HG02981 (cell line): ENCODE measurements around the gene TRMT1L.

Experiments used
- ATAC-seq: cut with Tn5 transposase; IDR thresholded peaks from one replicate; pipeline ENCODE4 v1.9.1; 2021; ENCODE audit warnings: mild to moderate bottlenecking, moderate library complexity; ENCODE audit not compliant: unreplicated experiment

The TRMT1L gene

DNA sequence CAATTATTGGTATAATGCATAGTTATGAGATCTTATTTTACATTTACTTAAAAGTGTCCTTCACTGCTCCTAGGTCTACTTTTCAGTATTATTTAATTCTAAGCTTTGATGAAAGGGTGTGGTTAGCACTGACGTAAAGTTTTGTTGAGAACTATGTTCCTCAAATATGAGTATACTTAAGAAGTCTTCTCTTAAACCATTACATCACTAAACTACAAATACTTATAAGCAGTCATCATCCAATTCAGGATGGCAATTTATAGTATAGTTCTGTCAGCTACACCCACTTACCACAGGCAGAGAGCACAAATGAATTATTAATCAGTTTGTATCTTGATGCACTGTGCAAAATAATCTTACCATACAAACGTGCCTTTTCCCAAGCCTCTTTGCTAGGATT lies 27.0 kb downstream of the TRMT1L start:
- no peak for ATAC-seq

DNA sequence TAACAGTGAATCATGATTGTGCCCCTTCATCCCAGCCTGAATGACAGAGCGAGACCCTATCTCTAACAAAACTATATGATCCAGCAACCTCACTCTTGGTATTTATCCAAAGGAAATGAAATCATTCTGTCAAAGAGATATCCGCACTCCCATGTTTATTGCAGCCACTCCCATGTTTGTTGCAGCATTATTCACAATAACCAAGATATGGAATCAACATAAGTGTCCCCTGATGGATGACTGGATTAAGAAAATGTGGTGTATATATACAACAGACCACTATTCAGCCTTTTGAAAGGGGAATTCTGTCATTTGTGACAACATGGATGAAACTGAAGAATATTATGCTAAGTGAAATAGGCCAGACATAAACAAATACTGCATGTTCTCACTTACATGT lies 44.4 kb downstream of the TRMT1L start:
- no peak for ATAC-seq

DNA sequence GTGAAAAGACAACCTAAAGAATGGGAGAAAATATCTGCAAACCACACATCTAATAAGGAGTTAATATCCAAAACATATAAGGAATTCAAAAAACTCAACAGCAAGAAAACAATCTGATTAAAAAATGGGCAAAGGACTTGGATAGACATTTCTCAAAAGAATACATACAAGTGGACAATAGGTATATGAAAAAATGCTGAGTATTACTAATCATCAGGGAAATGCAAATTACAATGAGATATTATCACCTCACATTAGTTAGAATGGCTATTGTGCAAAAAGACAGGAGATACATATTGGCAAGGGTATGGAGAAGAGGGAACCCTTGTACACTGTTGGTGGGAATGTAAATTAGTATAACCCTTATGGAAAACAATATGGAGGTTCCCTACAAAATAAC lies 44.9 kb downstream of the TRMT1L start:
- ATAC-seq = no peak

DNA sequence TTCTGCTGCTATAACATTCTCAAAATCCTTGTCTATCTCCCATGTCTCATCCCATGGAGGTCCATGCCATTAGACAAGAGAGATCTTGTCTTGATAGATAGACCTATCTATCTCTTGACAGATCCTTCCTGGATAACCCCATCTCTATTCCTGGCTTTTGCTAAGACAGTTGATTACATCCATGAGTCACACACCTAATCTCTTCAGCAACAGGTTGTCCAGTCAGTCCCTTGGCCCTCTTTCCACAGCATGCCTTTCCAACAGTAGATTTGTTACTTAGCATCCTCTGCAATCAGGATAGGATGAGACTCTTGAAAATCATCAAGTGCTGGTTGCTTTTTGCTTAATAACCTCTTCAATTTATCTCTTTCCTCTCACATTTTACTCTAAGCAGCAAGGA lies 46.6 kb downstream of the TRMT1L start:
- ATAC-seq = no peak

DNA sequence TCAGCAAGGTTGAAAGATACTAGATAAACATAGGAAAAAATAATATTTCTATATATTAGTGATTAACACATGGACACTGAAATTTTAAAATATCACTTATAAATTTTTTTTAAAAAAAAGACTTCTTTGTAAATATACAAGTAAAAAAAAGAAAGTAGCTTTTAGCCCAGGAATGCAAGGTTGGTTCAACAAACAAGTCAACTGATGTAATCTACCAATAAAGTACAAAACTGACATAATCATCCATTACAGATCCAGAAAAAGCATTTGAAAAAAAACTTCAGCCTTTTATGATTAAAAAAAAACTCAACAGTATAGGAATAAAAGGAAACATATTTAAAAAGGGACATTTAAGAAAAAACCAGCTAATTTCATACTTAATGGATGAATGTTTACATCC lies 48.4 kb downstream of the TRMT1L start:
- no peak for ATAC-seq

DNA sequence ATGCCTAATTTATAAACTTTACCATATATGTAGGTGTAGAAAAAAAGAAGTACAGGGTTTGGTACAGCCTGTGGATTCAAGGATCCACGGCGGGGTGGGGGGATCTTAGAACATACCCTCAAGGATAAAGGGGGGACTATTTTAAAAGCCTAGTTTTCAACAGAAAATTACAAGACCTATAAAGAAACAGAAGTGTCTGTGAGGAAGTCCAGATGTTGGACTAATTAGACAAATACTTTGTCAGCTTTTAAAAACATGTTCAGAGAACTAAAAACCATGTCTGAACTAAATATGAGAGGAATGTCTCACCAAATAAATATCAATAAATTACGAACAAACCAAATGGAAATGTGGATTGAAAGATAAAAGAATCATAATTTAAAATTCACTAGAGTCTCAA lies 51.6 kb downstream of the TRMT1L start:
- ATAC-seq = no peak

DNA sequence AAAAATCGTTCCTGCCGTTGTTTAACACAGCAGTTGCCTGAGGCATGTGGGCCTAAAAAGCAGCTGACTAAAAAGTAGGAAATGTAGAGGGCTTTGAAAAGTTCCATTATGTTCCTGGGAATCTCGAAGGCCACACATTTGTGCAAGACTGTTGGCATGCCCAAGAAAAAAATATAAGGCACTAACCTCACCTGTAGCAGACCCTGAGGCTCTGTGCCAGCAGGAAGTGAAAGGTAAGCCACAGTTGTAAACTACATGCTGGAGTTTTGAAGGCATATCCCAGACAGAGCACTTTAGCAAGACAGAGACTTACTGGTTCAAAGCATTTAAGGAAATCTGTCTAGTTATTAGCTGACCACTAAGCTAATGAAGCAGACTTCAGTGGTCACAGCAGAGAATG lies 52.7 kb downstream of the TRMT1L start:
- no peak for ATAC-seq

DNA sequence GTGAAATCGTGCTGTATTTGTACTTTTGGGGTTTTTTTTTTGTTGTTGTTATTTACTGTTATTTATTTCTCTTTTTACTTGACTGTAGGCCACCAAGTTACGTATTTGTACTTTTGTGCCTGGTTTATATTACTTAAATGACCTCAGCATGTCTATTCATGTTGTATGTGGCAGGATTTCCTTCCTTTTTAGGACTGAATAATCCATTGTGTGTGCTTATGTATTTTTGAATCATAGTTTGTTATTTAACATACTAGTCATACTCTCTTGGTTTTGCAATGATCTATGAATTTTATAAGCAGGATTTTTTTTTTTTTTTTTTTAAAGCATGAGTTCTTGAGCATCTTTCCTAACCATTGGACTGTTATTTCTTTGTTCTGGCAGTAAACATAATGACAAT lies 60.2 kb downstream of the TRMT1L start:
- no peak for ATAC-seq

DNA sequence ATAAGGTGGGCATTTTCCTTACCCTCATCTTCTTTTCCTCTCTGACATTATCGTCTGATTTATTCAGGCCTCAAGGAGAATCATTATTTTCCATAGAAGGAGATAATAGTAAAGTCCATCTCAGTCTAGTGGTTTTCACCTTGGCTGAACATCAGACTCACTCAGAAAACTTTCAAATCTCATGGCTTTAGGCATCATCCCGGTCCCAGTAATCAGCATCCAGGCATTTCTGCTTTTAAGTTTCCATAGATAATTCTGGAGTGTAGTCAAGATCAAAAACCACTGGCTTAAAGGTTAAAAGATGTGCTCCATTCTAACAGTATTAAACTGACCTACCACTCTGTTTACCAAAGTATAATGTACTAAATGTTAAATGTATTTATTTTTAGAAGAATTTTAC lies 62.0 kb downstream of the TRMT1L start:
- ATAC-seq = no peak

DNA sequence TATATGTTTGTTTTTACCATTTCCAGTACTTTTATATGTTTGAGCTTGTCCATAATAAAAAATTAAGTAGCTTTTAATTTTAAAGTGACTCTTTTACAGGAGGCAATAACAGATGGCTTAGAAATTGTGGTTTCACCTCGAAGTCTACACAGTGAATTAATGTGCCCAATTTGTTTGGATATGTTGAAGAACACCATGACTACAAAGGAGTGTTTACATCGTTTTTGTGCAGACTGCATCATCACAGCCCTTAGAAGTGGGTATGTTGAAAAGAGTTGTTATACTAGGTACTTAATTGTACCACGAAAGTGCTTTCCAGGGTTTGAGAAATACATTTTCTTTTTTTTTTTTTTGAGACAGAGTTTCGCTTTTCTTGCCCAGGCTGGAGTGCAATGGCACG lies 65.3 kb downstream of the TRMT1L start:
- no peak for ATAC-seq

DNA sequence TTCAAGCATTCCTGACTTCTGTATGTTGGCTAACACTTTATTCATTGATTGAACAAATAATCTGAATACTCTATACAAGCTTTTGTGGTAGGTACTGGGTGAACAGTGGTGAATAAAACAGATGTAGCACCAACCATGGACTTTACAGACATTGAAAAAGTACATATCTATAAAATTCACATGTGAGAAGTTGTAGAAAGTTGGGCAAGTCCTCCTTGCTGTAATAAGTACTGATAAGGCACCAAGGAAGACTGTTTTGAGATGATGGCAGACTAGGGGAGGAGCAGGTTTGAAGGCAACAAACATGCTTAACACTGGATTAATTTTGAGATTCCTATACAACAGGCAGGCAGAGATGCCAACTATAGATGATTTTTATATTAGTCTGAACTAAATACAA lies 69.0 kb downstream of the TRMT1L start:
- ATAC-seq = no peak

DNA sequence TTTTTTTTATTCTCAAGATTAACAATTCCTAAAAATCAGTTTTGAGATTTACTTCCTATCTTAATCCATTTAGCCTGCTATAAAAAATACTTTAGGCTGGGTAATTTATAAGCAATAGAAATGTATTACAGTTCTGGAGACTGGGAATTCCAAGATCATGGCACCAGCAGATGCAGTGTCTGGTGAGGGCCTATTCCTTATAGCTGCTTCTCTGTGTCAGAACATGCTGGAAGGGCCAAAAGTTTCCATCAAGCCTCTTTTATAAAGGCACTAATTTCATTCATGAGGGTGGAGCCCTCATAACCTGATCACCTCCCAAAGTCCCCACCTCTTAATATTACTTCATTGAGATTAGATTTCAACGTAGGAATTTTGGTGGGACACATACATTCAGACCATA lies 69.7 kb downstream of the TRMT1L start:
- no peak for ATAC-seq

DNA sequence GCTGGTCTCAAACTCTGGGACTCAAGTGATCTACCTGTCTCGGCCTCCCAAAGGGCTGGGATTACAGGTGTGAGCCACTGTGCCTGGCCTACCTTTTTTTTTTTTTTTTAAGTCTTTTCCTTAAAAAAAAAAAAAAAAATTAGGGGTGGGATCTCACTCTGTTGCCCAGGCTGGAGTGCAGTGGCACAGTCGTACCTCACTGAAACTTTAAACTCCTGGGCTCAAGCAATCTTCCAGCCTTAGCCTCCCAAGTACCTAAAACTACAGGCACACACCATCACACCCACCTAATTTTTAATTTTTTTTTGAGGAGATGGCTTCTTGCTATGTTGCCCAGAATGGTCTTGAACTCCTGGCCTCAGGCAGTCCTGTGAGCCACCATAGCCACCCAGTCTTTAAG lies 72.9 kb downstream of the TRMT1L start:
- no peak for ATAC-seq

DNA sequence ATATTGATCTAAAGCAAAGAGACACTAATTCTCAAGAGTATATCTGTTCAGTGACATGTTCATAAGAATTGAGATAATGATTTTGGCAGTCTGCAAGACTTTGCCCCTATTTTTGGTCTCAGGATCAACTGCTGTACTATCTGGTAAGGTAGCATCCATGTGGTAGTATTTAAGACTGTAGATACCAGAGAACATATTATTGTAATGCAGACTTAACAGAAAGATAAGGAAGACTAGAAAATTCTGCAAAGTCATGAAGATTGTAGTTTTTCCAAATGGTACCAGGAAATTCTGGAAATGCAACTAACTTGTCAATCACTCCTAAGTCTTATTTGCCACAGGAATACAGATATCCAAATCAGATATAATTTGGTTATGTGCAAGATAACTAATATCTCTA lies 76.3 kb downstream of the TRMT1L start:
- ATAC-seq = no peak

DNA sequence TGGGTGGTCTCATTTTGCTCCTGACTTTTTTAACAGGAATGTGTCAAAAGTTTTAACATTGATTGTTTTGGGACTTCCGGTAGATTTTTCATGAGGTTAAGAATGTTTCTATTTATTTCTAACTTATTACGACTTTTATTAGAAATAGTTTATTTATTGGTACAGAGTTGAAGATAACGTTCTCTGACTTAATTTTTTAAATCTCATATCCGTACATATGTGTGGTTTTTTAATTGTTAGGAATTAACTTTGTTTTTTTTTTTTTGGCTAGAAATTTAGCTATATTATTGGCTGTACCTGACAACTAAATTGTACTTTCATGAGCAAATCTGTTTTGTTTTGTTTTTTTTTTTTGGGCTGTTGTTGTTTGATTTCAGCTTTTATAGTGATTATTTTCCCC lies 79.4 kb downstream of the TRMT1L start:
- no peak for ATAC-seq

DNA sequence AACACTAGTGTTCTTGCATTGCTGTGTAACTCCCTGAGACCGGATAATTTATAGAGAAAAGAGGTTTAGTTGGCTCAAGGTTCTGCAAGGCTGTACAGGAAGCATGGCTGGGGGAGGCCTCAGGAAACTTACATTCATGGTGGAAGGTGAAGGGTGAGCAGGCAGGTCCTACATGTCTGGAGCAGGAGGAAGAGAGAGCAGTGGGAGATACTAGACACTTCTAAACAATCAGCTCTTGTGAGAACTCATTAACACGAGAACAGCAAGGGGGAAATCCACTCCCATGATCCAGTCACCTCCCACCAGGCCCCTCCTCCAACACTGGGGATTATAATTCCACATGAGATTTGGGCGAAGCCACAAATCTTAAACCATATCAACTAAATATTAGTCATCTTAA lies 81.3 kb downstream of the TRMT1L start:
- no peak for ATAC-seq

DNA sequence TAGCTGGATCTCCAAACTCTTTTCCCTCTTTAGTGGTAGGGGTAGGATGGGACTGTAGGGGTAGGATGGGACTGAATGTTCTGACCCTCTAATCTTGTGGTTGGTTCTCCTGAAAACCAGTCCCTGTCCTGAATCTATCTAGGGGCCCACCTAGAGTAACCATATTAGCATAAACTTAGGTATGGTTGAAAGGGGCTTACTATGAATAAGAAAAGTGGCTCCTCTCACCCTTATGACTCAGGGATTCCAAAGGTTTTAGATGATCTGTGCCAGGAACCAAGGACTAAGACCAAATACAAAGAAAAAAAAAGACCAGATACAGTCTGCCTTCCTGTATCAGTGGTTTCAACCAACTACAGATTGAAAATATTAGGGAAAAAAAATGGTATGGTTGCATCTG lies 82.4 kb downstream of the TRMT1L start:
- no peak for ATAC-seq

DNA sequence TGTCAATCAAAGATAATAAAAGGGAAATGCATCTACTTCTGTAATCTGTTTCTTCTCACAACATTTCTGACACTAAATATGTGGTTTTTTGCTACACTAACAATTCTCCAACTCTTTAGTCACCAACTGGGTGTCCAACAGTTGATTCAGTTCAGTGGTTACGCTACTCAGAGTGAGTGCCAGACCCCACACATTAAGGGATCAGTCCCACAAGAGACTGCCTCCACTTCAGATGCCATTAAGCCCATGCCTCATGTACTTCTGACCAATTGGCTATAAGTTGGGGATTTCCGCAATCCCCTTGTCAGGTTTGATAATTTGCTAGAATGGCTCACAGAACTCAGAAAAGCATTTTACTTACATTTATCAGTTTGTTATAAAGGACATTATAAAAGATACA lies 83.0 kb downstream of the TRMT1L start:
- ATAC-seq = no peak

DNA sequence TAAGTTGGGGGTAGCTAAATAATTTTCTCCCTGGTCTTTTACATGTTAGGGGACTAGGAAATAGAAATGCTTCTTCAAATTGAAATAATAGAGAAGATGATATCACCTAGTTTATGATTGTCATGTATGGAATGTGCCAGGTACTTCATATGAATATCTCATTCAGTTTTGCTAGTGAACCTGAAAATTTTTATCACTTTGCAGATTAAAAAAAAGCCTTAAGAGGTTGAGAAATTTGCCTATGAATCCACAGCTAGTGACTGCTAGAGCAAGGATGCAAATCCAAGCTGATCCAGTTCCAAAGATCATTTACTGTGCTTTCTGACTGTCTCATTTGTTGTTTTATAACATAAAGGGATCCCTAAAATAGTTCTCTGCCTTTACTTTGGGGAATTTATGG lies 86.7 kb downstream of the TRMT1L start:
- no peak for ATAC-seq

DNA sequence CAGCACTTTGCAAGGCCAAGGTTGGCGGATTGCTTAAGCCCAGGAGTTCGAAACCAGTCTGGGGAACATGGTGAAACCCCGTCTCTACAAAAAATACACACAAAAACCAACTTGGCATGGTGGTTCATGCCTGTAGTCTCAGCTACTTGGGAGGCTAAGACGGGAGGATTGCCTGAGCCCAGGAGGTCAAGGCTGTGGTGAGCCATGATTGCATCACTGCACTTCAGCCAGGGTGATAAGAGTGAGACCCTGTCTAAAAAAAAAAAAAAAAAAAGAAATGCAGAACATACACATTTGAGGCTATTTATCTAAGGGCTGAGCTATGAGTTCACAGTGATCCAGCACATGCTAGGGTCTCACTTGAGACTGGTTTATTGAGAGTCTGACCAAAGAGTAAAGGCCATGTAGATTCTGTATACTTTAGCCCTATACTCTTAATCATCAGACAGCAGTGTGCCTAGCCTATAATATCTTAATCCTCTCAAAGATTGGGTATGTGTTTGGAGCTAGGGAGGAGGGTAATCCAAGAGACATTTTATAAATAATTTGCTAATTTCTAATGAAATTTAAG lies 87.5 kb downstream of the TRMT1L start:
- no peak for ATAC-seq

DNA sequence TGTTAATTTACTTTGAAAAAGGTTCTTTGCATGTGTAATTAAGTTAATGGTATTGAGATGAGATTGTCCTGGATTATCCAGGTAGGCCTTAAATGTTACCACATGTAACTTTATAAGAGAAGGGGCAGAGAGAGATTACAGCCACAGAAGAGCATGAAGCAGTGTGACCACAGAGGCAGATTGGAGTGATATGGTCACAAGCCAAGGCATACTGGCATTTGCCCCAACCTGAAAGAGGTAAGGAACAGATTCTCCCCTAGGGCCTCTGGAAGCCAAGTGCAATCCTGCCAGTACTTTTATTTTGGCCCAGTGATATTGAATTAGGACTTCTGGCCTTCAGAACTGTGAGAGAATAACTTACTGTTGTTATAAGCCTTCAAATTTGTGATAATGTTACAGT lies 88.4 kb downstream of the TRMT1L start:
- no peak for ATAC-seq
